ENCODE measurements around the gene GPX4. TPM values are rescaled to one million over a fixed set of nuclear protein-coding genes. Genes with fewer than 3 reads are reported as not detected.

The GPX4 gene
- polyA plus RNA-seq, 3 donors = 459 to 508 (median 493) TPM

GRCh38 chr19:1089891-1090290 lies 13.9 kb upstream of the GPX4 start:
- peak in 2 of 3 donors; percentile 38 to 61 for DNase-seq
- peaks cover 68 to 80% of the 10 kb centered on the region in 2 donors for H3K4me1 ChIP-seq (ENCODE audit: control insufficient read depth in 1 of 2, insufficient read depth in 2 of 2, low read length in 2 of 2)
- peak overlapping the region; percentile 77 for H3K9ac ChIP-seq (ENCODE audit: insufficient read depth, low read length, poor library complexity, severe bottlenecking)
- H3K27ac ChIP-seq (ENCODE audit: low read depth in 1 of 2, low read length in 2 of 2) = peak overlapping the region; percentile 95 to 97
- no peaks in the 10 kb centered on the region for H3K9me3 Mint-ChIP-seq
- peaks cover 70% of the 10 kb centered on the region for H3K4me1 Mint-ChIP-seq
- H4K20me1 ChIP-seq (ENCODE audit: insufficient read depth, low read length) = peaks cover 84% of the 10 kb centered on the region
- H3K4me3 ChIP-seq (replicated peaks in 1 of 3; ENCODE audit: low read depth in 2 of 3, low read length in 3 of 3) = no peak overlapping the region
- H3K4me2 ChIP-seq (replicated peaks; ENCODE audit: extremely low read depth, low read length, poor library complexity, severe bottlenecking) = peak overlapping the region; percentile 59
- H3K9me3 ChIP-seq (replicated peaks in 1 of 2; ENCODE audit: control insufficient read depth in 1 of 2, insufficient read depth in 1 of 2, low read length in 2 of 2) = no peaks in the 10 kb centered on the region
- no peak overlapping the region for H3K4me3 Mint-ChIP-seq
- peak overlapping the region in 5 of 7 donors; percentile 26 to 97 (median 46) for H3K27ac Mint-ChIP-seq
- H2AFZ ChIP-seq (ENCODE audit: insufficient read depth, low read depth, low read length, poor library complexity, severe bottlenecking) = no peak overlapping the region
- no peaks in the 10 kb centered on the region for H3K27me3 ChIP-seq (ENCODE audit: control insufficient read depth in 2 of 2, insufficient read depth in 2 of 2, low read length in 2 of 2)
- TF ChIP-seq, protein P1, sequence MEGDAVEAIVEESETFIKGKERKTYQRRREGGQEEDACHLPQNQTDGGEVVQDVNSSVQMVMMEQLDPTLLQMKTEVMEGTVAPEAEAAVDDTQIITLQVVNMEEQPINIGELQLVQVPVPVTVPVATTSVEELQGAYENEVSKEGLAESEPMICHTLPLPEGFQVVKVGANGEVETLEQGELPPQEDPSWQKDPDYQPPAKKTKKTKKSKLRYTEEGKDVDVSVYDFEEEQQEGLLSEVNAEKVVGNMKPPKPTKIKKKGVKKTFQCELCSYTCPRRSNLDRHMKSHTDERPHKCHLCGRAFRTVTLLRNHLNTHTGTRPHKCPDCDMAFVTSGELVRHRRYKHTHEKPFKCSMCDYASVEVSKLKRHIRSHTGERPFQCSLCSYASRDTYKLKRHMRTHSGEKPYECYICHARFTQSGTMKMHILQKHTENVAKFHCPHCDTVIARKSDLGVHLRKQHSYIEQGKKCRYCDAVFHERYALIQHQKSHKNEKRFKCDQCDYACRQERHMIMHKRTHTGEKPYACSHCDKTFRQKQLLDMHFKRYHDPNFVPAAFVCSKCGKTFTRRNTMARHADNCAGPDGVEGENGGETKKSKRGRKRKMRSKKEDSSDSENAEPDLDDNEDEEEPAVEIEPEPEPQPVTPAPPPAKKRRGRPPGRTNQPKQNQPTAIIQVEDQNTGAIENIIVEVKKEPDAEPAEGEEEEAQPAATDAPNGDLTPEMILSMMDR (IDR thresholded peaks at IDR 0.05) = no peak
- intact Hi-C loops (cut with micrococcal nuclease) = no loop called here
- peaks cover 65% of the 10 kb centered on the region for H3K79me2 ChIP-seq (ENCODE audit: insufficient read depth, low read length)
- peaks cover 38 to 63% of the 10 kb centered on the region in 2 donors for H3K36me3 Mint-ChIP-seq
- WGBS (ENCODE audit: insufficient coverage) = 59% methylated on average over 7 of the region's 22 CpGs
- H3K36me3 ChIP-seq (replicated peaks in 1 of 2; ENCODE audit: control insufficient read depth in 1 of 2, insufficient read depth in 2 of 2, low read length in 2 of 2) = peaks cover 61 to 62% of the 10 kb centered on the region in 2 donors
- H3K27me3 Mint-ChIP-seq (ENCODE audit: low read depth in 3 of 3) = peaks cover 0 to 5% (median 0%) of the 10 kb centered on the region in 3 donors

DNA sequence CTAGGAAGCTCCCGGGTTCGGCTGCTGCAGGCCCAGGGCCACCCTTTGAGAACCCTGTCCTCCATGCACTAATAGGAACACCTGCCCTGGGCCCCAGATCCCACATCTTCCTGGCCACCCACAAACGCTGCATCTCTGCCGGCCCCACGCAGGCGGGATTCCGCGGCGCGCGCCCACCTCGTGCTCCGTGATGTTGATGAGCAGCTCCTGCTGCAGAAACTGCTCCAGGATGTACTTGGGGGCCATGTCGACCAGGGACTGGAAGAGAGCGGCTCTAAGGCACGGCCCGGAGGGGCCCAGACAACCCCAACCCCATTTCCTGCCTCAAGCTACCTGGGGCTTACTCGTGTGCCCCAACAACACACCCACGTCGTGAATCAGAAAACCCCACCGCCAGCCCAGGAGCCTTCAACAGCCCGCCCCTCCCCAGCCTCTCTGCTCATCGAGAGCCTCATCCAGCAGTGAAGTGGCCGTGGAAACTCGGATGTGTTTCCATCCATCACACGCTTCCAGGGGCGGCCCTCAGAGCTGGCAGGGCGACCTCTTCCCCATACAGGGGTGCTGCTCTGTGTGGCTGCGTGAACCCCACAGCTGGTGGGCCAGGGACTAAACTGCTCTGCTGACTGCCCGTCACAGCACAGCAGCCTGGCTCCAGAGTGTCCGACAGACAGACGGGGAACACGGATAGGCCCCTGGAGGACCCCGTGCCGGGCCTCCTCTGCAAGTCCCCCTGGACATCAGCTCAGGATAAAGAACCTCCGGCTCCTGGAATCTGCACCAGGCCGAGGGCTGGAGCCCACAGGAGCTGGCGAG lies 12.9 kb upstream of the GPX4 start:
- peaks cover 68 to 76% of the 10 kb centered on the region in 2 donors for H3K4me1 ChIP-seq (ENCODE audit: control insufficient read depth in 1 of 2, insufficient read depth in 2 of 2, low read length in 2 of 2)
- TF ChIP-seq, protein P1 (IDR thresholded peaks at IDR 0.05) = no peak
- H3K27me3 ChIP-seq (ENCODE audit: control insufficient read depth in 2 of 2, insufficient read depth in 2 of 2, low read length in 2 of 2) = no peaks in the 10 kb centered on the region
- no peak overlapping the region for H2AFZ ChIP-seq (ENCODE audit: insufficient read depth, low read depth, low read length, poor library complexity, severe bottlenecking)
- intact Hi-C loops (cut with micrococcal nuclease) = no loop called here
- H3K36me3 ChIP-seq (replicated peaks in 1 of 2; ENCODE audit: control insufficient read depth in 1 of 2, insufficient read depth in 2 of 2, low read length in 2 of 2) = peaks cover 51% of the 10 kb centered on the region in 2 donors
- no peaks in the 10 kb centered on the region for H3K9me3 ChIP-seq (replicated peaks in 1 of 2; ENCODE audit: control insufficient read depth in 1 of 2, insufficient read depth in 1 of 2, low read length in 2 of 2)
- 96% methylated on average over 38 of the region's 38 CpGs for WGBS (ENCODE audit: insufficient coverage)
- DNase-seq = no peak
- peak overlapping the region in 1 of 7 donors; percentile 19 for H3K27ac Mint-ChIP-seq
- H3K4me2 ChIP-seq (replicated peaks; ENCODE audit: extremely low read depth, low read length, poor library complexity, severe bottlenecking) = no peak overlapping the region
- H3K27me3 Mint-ChIP-seq (ENCODE audit: low read depth in 3 of 3) = peaks cover 0 to 2% (median 0%) of the 10 kb centered on the region in 3 donors
- H3K27ac ChIP-seq (ENCODE audit: low read depth in 1 of 2, low read length in 2 of 2) = no peak overlapping the region
- peaks cover 29 to 52% of the 10 kb centered on the region in 2 donors for H3K36me3 Mint-ChIP-seq
- H3K9ac ChIP-seq (ENCODE audit: insufficient read depth, low read length, poor library complexity, severe bottlenecking) = no peak overlapping the region
- H4K20me1 ChIP-seq (ENCODE audit: insufficient read depth, low read length) = peaks cover 74% of the 10 kb centered on the region
- no peak overlapping the region for H3K4me3 ChIP-seq (replicated peaks in 1 of 3; ENCODE audit: low read depth in 2 of 3, low read length in 3 of 3)
- peaks cover 57% of the 10 kb centered on the region for H3K79me2 ChIP-seq (ENCODE audit: insufficient read depth, low read length)
- peaks cover 68% of the 10 kb centered on the region for H3K4me1 Mint-ChIP-seq
- no peak overlapping the region for H3K4me3 Mint-ChIP-seq
- no peaks in the 10 kb centered on the region for H3K9me3 Mint-ChIP-seq

Data from CD14-positive monocyte (primary cell).